Stimulated activated CD4-positive, alpha-beta T cell treated with anti-CD3 and anti-CD28 coated beads, Interleukin-12 subunit alpha, Interleukin-12 subunit beta, amount 100 ng/mL, for 24 hours (primary cell): ENCODE measurements around the gene KPNA3.
"Not testable (repeated sequence)": the region's sequence is repeated elsewhere in the genome, so short reads cannot be mapped to it uniquely, and the experiment has no call there.

ENCODE experiments used
- DNase-seq, 2 experiments: peaks; one replicate each; pipeline ENCODE4 v3.0.0-alpha.2; 2020; ENCODE audit warnings: low read depth in 2 of 2

KPNA3 gene

GRCh38 chr13:49807681-49808080, 15.2 kb upstream of the KPNA3 start:
- no peak for DNase-seq

- no peak for DNase-seq
Observed at GRCh38 chr13:49806126-49806536, 13.6 kb upstream of the KPNA3 start.

- DNase-seq, result not testable (repeated sequence)
Observed at GRCh38 chr13:49803047-49803446, 10.6 kb upstream of the KPNA3 start.

GRCh38 chr13:49802426-49802825, 9.9 kb upstream of the KPNA3 start:
- DNase-seq, result no peak

- peak; percentile 4 to 41 for DNase-seq
Observed at GRCh38 chr13:49791711-49792549, 552 bp downstream of the KPNA3 start.

GRCh38 chr13:49791315-49791710, 1.2 kb downstream of the KPNA3 start:
- no peak for DNase-seq

- no peak for DNase-seq
Observed at GRCh38 chr13:49789968-49790367, 2.5 kb downstream of the KPNA3 start.

GRCh38 chr13:49786401-49787008, 6.0 kb downstream of the KPNA3 start:
- no peak for DNase-seq

- DNase-seq, result no peak
Observed at GRCh38 chr13:49784886-49785570, 7.5 kb downstream of the KPNA3 start.

GRCh38 chr13:49783865-49784264, 8.6 kb downstream of the KPNA3 start:
- DNase-seq, result no peak

GRCh38 chr13:49782784-49783183, 9.7 kb downstream of the KPNA3 start:
- no peak for DNase-seq

GRCh38 chr13:49781806-49782205, 10.7 kb downstream of the KPNA3 start:
- no peak for DNase-seq

GRCh38 chr13:49779721-49780120, 12.8 kb downstream of the KPNA3 start:
- DNase-seq, result no peak

GRCh38 chr13:49777746-49778614, 14.5 kb downstream of the KPNA3 start:
- DNase-seq, result no peak

GRCh38 chr13:49776871-49777270, 15.6 kb downstream of the KPNA3 start:
- DNase-seq, result no peak

GRCh38 chr13:49774376-49775005, 18.0 kb downstream of the KPNA3 start:
- no peak for DNase-seq

- no peak for DNase-seq
Observed at GRCh38 chr13:49772828-49773227, 19.7 kb downstream of the KPNA3 start.

GRCh38 chr13:49761811-49762210, 30.7 kb downstream of the KPNA3 start:
- DNase-seq, result not testable (repeated sequence)

GRCh38 chr13:49760558-49760957, 31.9 kb downstream of the KPNA3 start:
- DNase-seq, result no peak

GRCh38 chr13:49759503-49759902, 33.0 kb downstream of the KPNA3 start:
- DNase-seq, result no peak

GRCh38 chr13:49756263-49756662, 36.2 kb downstream of the KPNA3 start:
- no peak for DNase-seq
